CD4-positive, alpha-beta T cell treated with Interleukin-21 for 1 hour (primary cell): ENCODE results near the gene OR51B4.
"Not testable (repeated sequence)": the region's sequence is repeated elsewhere in the genome, so short reads cannot be mapped to it uniquely, and the experiment has no call there.

Experiments
- DNase-seq: peaks from one replicate; pipeline ENCODE4 v3.0.0-alpha.2; 2020

The OR51B4 gene

GRCh38 chr11:5301846-5302245 lies at the start of gene OR51B4:
OR51B4 (minus strand) TSS chr11:5301946; CDS start chr11:5301946, 0 bp downstream.
- no peak for DNase-seq

- DNase-seq, result no peak
These were observed 49.5 kb upstream of the OR51B4 start, which contains the start of gene OR51B6 for GRCh38 chr11:5351208-5351607. OR51B6 (plus strand) TSS chr11:5351508; CDS start chr11:5351508, 0 bp downstream.

GRCh38 chr11:5349550-5349949 lies 47.8 kb upstream of the OR51B4 start:
- no peak for DNase-seq

GRCh38 chr11:5348551-5349194 lies 46.9 kb upstream of the OR51B4 start:
- no peak for DNase-seq

GRCh38 chr11:5345831-5346230 lies 44.1 kb upstream of the OR51B4 start:
- no peak for DNase-seq

- DNase-seq, result no peak
These were observed 42.0 kb upstream of the OR51B4 start, which contains the start of gene OR51B5 for GRCh38 chr11:5343474-5344335. OR51B5 (minus strand) TSS chr11:5343524; CDS start chr11:5343524, 0 bp downstream.

- DNase-seq, result no peak
These were observed 38.1 kb upstream of the OR51B4 start for GRCh38 chr11:5339771-5340322.

GRCh38 chr11:5337253-5337652 lies 35.5 kb upstream of the OR51B4 start:
- DNase-seq, result not testable (repeated sequence)

GRCh38 chr11:5336331-5336730 lies 34.6 kb upstream of the OR51B4 start:
- no peak for DNase-seq

GRCh38 chr11:5335170-5335569 lies 33.4 kb upstream of the OR51B4 start:
- DNase-seq, result no peak

- no peak for DNase-seq
These were observed 22.5 kb upstream of the OR51B4 start, which contains the start of gene OR51B2 for GRCh38 chr11:5324197-5324596. OR51B2 (minus strand) TSS chr11:5324297; CDS start chr11:5324297, 0 bp downstream.

- DNase-seq, result no peak
These were observed 15.5 kb upstream of the OR51B4 start for GRCh38 chr11:5317292-5317691.

- not testable (repeated sequence) for DNase-seq
These were observed 11.7 kb upstream of the OR51B4 start for GRCh38 chr11:5313326-5314023.

GRCh38 chr11:5310423-5310822 lies 8.7 kb upstream of the OR51B4 start:
- no peak for DNase-seq

- no peak for DNase-seq
These were observed 5.7 kb upstream of the OR51B4 start for GRCh38 chr11:5307256-5308019.

- no peak for DNase-seq
These were observed 2.3 kb upstream of the OR51B4 start for GRCh38 chr11:5304046-5304445.

- no peak for DNase-seq
These were observed 1.9 kb upstream of the OR51B4 start for GRCh38 chr11:5303626-5304025.

GRCh38 chr11:5300251-5300650 lies 1.5 kb downstream of the OR51B4 start:
- no peak for DNase-seq

- no peak for DNase-seq
These were observed 3.3 kb downstream of the OR51B4 start for GRCh38 chr11:5298451-5298850.

GRCh38 chr11:5297721-5298323 lies 3.9 kb downstream of the OR51B4 start:
- no peak for DNase-seq

GRCh38 chr11:5294342-5294995 lies 7.3 kb downstream of the OR51B4 start:
- DNase-seq, result not testable (repeated sequence)
